Sigmoid colon (tissue), 7 donors: Measurements from ENCODE around the gene LTBP1. TPM values are rescaled to one million over a fixed set of nuclear protein-coding genes. Genes with fewer than 3 reads are reported as not detected.

Experiments used
- DNase-seq: peaks from one replicate; pipeline ENCODE4 v3.0.0-alpha.2; 2019
- H3K27ac ChIP-seq, 4 donors: fragments of 200-600 bp; sonication (generic); one replicate each; pipeline ENCODE4 v1.5.1; 2016 to 2019; ENCODE audit warnings: mild to moderate bottlenecking in 1 of 4
- H3K27me3 ChIP-seq, 3 donors: fragments of 200-600 bp; sonication (generic); one replicate each; pipeline ENCODE4 v1.5.1; 2019; ENCODE audit warnings: mild to moderate bottlenecking in 1 of 3
- H3K36me3 ChIP-seq, 4 donors: fragments of 200-600 bp; sonication (generic); one replicate each; pipeline ENCODE4 v1.5.1; 2016 to 2019
- H3K4me1 ChIP-seq, 4 donors: fragments of 200-600 bp; sonication (generic); one replicate each; pipeline ENCODE4 v1.5.1; 2017 to 2019
- H3K4me3 ChIP-seq, 4 donors: fragments of 200-600 bp; sonication (generic); one replicate each; pipeline ENCODE4 v1.5.1; 2017 to 2019; ENCODE audit warnings: mild to moderate bottlenecking in 2 of 4, moderate library complexity in 1 of 4
- H3K9me3 ChIP-seq, 4 donors: fragments of 200-600 bp in 3 of 4; sonication (generic) in 3 of 4; one replicate each; pipeline versions ENCODE4 v1.5.1 to v1.6.1; 2013 to 2019
- EP300 ChIP-seq, 4 donors: sonication (generic); formaldehyde crosslinking; IDR thresholded peaks; one replicate each; pipeline ENCODE4 v1.6.1; 2017; ENCODE audit warnings: antibody characterized with exemption in 4 of 4
- POLR2A ChIP-seq, 2 donors: fragments of 450-650 bp; IDR thresholded peaks; one replicate each; pipeline ENCODE4 v1.6.1; 2016; ENCODE audit warnings: antibody characterized with exemption in 2 of 2, mild to moderate bottlenecking in 2 of 2, moderate library complexity in 2 of 2
- POLR2AphosphoS5 ChIP-seq, 4 donors: sonication (generic); formaldehyde crosslinking; IDR thresholded peaks; one replicate each; pipeline ENCODE4 v1.6.1; 2017; ENCODE audit warnings: antibody characterized with exemption in 4 of 4
- WGBS, 2 donors: extraction: QIAGEN DNeasy Blood & Tissue Kit; methylation state at CpG; one replicate each; pipeline ENCODE4 v1.1.7; 2013; 5-methylcytosine and 5-hydroxymethylcytosine counted together
- intact Hi-C: fragments of 100-400 bp; cut with DNase I; formaldehyde crosslinking; loops from one replicate; pipeline ENCODE4 v1.15.1; 2023
- polyA plus RNA-seq, 3 donors: library from polyadenylated mRNA; stranded (reverse); fragments of 200-250 nt; gene quantifications; one replicate each; pipeline ENCODE4 v1.2.3, GENCODE V29; 2013
- total RNA-seq, 4 donors: library from RNA; depleted of rRNA; stranded (reverse); fragments of >200 nt; gene quantifications; one replicate each; pipeline ENCODE4 v1.1.0, GENCODE V29; 2016
- TF ChIP-seq, protein P1 (sequence below), 4 experiments: fragments of 450-650 bp in 3 of 4; fragments of 200-600 bp in 1 of 4; IDR thresholded peaks; one replicate each; pipeline ENCODE4 v1.5.1; 2016 to 2019; ENCODE audit warnings: antibody characterized with exemption in 4 of 4, mild to moderate bottlenecking in 3 of 4, moderate library complexity in 2 of 4
- donor health status: healthy with polysubstance abuse.
- donor health status: Bipolar disorder and iron deficiency.
- donor health status: healthy.

Gene LTBP1
- total and polyA plus RNA-seq, 7 donors = 3.0 to 102 (median 34.2) TPM

DNA sequence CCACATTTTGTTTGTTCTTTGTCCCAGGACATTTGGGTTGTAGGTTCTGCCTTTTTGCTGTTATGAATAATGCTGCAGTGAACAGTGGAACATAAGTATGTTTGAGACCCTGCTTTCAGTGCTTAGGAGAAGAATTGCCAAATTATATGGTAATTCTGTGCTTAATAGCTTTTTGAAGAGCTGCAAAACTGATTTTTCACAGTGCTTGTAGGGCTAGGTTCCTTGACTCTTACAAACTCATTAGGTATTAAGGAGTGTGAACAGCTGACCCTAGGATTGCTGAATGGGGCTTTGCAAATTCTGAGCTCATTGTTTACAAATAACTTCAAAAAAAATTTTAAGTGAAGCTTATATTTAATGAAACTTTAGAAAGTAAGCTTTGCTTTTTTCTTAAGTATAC is 154.2 kb downstream of the LTBP1 start:
- intact Hi-C loops = no loop called here
- H3K36me3 ChIP-seq = no peaks in the 10 kb centered on the region
- no peaks in the 10 kb centered on the region for H3K27me3 ChIP-seq
- peaks cover 0 to 14% (median 4%) of the 10 kb centered on the region in 4 donors for H3K4me1 ChIP-seq
- H3K4me3 ChIP-seq = no peak overlapping the region
- TF ChIP-seq, protein P1, sequence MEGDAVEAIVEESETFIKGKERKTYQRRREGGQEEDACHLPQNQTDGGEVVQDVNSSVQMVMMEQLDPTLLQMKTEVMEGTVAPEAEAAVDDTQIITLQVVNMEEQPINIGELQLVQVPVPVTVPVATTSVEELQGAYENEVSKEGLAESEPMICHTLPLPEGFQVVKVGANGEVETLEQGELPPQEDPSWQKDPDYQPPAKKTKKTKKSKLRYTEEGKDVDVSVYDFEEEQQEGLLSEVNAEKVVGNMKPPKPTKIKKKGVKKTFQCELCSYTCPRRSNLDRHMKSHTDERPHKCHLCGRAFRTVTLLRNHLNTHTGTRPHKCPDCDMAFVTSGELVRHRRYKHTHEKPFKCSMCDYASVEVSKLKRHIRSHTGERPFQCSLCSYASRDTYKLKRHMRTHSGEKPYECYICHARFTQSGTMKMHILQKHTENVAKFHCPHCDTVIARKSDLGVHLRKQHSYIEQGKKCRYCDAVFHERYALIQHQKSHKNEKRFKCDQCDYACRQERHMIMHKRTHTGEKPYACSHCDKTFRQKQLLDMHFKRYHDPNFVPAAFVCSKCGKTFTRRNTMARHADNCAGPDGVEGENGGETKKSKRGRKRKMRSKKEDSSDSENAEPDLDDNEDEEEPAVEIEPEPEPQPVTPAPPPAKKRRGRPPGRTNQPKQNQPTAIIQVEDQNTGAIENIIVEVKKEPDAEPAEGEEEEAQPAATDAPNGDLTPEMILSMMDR (IDR thresholded peaks at IDR 0.05) = no peak
- TF ChIP-seq POLR2AphosphoS5 (IDR thresholded peaks at IDR 0.05) (no peak), POLR2A (IDR thresholded peaks at IDR 0.05) (no peak), EP300 (IDR thresholded peaks at IDR 0.05) (no peak)
- H3K27ac ChIP-seq = no peak overlapping the region
- H3K9me3 ChIP-seq = no peaks in the 10 kb centered on the region
- DNase-seq = no peak

- intact Hi-C loops = no loop called here
- TF ChIP-seq EP300 (IDR thresholded peaks at IDR 0.05) (no peak), POLR2AphosphoS5 (IDR thresholded peaks at IDR 0.05) (no peak), POLR2A (IDR thresholded peaks at IDR 0.05) (no peak)
- TF ChIP-seq, protein P1 (IDR thresholded peaks at IDR 0.05) = no peak
- no peak for DNase-seq
- 81 to 83% methylated on average over 5 of the region's 5 CpGs for WGBS, 2 donors
- Histone ChIP-seq H3K27me3 (no peaks in the 10 kb centered on the region), H3K4me3 (no peak overlapping the region), H3K36me3 (no peaks in the 10 kb centered on the region), H3K4me1 (peaks cover 0 to 22% (median 6%) of the 10 kb centered on the region in 4 donors), H3K9me3 (no peaks in the 10 kb centered on the region), H3K27ac (peak overlapping the region in 2 of 4 donors; percentile 19 to 38)
Measured at GRCh38 chr2:33104052-33104623, 157.4 kb downstream of the LTBP1 start.

GRCh38 chr2:33104726-33105125 is 158.0 kb downstream of the LTBP1 start:
- H3K27me3 ChIP-seq = no peaks in the 10 kb centered on the region
- no peak overlapping the region for H3K4me3 ChIP-seq
- DNase-seq = no peak
- TF ChIP-seq EP300 (IDR thresholded peaks at IDR 0.05) (no peak), POLR2A (IDR thresholded peaks at IDR 0.05) (no peak), POLR2AphosphoS5 (IDR thresholded peaks at IDR 0.05) (no peak)
- TF ChIP-seq, protein P1 (IDR thresholded peaks at IDR 0.05) = no peak
- WGBS, 2 donors = 82% methylated on average over 4 of the region's 4 CpGs
- peak overlapping the region in 2 of 4 donors; percentile 19 to 38 for H3K27ac ChIP-seq
- intact Hi-C loops = no loop called here
- H3K9me3 ChIP-seq = no peaks in the 10 kb centered on the region
- H3K36me3 ChIP-seq = no peaks in the 10 kb centered on the region
- peaks cover 0 to 22% (median 6%) of the 10 kb centered on the region in 4 donors for H3K4me1 ChIP-seq

DNA sequence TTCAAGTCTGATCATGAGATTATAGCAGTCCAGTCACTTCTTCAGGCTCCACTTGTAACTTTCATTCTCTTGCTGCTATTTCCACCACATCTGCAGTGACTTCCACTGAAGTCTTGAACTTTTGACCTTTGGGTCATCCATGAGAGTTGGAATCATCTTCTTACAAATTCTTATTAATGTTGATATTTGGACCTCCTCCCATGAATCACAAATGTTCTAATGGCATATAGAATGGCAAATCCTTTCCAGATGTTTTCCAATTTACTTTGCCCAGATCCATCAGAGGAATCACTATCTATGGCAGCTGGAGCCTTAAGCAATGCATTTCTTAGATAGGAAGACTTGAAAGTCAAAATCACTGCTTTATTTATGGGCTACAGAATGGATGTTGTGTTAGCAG is 159.4 kb downstream of the LTBP1 start:
- Histone ChIP-seq H3K4me1 (peaks cover 0 to 27% (median 10%) of the 10 kb centered on the region in 4 donors), H3K9me3 (no peaks in the 10 kb centered on the region), H3K36me3 (no peaks in the 10 kb centered on the region), H3K4me3 (no peak overlapping the region), H3K27ac (no peak overlapping the region), H3K27me3 (no peaks in the 10 kb centered on the region)
- intact Hi-C loops = no loop called here
- TF ChIP-seq POLR2A (IDR thresholded peaks at IDR 0.05) (no peak), POLR2AphosphoS5 (IDR thresholded peaks at IDR 0.05) (no peak), EP300 (IDR thresholded peaks at IDR 0.05) (no peak)
- TF ChIP-seq, protein P1 (IDR thresholded peaks at IDR 0.05) = no peak
- no peak for DNase-seq
